MM.1S (cell line): ENCODE results near the gene PSMC4.

ENCODE experiments used
- DNase-seq: peaks from one replicate; pipeline ENCODE4 v3.0.0-alpha.2; 2015
- H2AFZ ChIP-seq: fragments of 300-600 bp; sonication (generic); 2 replicates; pipeline ENCODE4 v1.6.0; 2016; ENCODE audit warnings: antibody characterized with exemption, low read length
- H3F3A ChIP-seq: fragments of 300-600 bp; sonication (generic); 2 replicates; pipeline ENCODE4 v1.6.1; 2016; ENCODE audit warnings: mild to moderate bottlenecking, antibody characterized with exemption, low read length, moderate library complexity, mixed read lengths; ENCODE audit not compliant: insufficient read depth
- H3K27ac ChIP-seq: fragments of 300-600 bp; sonication (generic); 2 replicates; pipeline ENCODE4 v1.5.1; 2016; ENCODE audit warnings: mild to moderate bottlenecking, low read length
- H3K27me3 ChIP-seq: fragments of 300-600 bp; sonication (generic); replicated peaks from 2 replicates; pipeline ENCODE4 v1.6.0; 2016; ENCODE audit warnings: low read length; ENCODE audit not compliant: insufficient read depth
- H3K36me3 ChIP-seq: fragments of 300-600 bp; sonication (generic); replicated peaks from 2 replicates; pipeline ENCODE4 v1.6.1; 2016; ENCODE audit warnings: mild to moderate bottlenecking, low read length, mixed read lengths; ENCODE audit not compliant: insufficient read depth
- H3K4me1 ChIP-seq: fragments of 300-600 bp; sonication (generic); 2 replicates; pipeline ENCODE4 v1.6.1; 2016; ENCODE audit warnings: low read length, mixed read lengths
- H3K4me2 ChIP-seq: fragments of 300-600 bp; sonication (generic); 2 replicates; pipeline ENCODE4 v1.6.0; 2016; ENCODE audit warnings: low read depth, low read length
- H3K4me3 ChIP-seq: fragments of 300-600 bp; sonication (generic); 2 replicates; pipeline ENCODE4 v1.5.1; 2016; ENCODE audit warnings: low read length, mixed read lengths
- H3K79me2 ChIP-seq: fragments of 300-600 bp; sonication (generic); 2 replicates; pipeline ENCODE4 v1.6.1; 2016; ENCODE audit warnings: mixed run types, low read length, mixed read lengths
- H3K9ac ChIP-seq: fragments of 300-600 bp; sonication (generic); 2 replicates; pipeline ENCODE4 v1.6.1; 2016; ENCODE audit warnings: low read length, mixed read lengths
- H3K9me2 ChIP-seq: fragments of 300-600 bp; sonication (generic); replicated peaks from 2 replicates; pipeline ENCODE4 v1.6.1; 2016; ENCODE audit warnings: mild to moderate bottlenecking, low read length, mixed read lengths; ENCODE audit not compliant: insufficient read depth
- H3K9me3 ChIP-seq: fragments of 300-600 bp; sonication (generic); replicated peaks from 2 replicates; pipeline ENCODE4 v1.6.1; 2016; ENCODE audit warnings: mild to moderate bottlenecking, low read length, mixed read lengths; ENCODE audit not compliant: insufficient read depth
- H4K20me1 ChIP-seq: fragments of 300-600 bp; sonication (generic); 2 replicates; pipeline ENCODE4 v1.6.1; 2016; ENCODE audit warnings: mild to moderate bottlenecking, low read length, moderate library complexity, mixed read lengths; ENCODE audit not compliant: insufficient read depth
- CTCF ChIP-seq: fragments of 300-600 bp; sonication (generic); IDR thresholded peaks from 2 replicates; pipeline ENCODE4 v1.5.1; 2016; ENCODE audit warnings: antibody characterized with exemption, low read length, mixed read lengths
- EZH2 ChIP-seq: fragments of 300-600 bp; sonication (generic); optimal IDR thresholded peaks from 2 replicates; pipeline ENCODE3; 2017; ENCODE audit warnings: low read depth, mild to moderate bottlenecking, antibody characterized with exemption, low read length, mixed read lengths
- EZH2phosphoT487 ChIP-seq: fragments of 300-600 bp; sonication (generic); IDR thresholded peaks from 2 replicates; pipeline ENCODE4 v1.6.1; 2018; ENCODE audit warnings: antibody characterized with exemption, low read length

The PSMC4 gene

GRCh38 chr19:39934584-39935363 is 36.2 kb upstream of the PSMC4 start, which contains the start of gene FCGBP:
Gene FCGBP (minus strand): TSS chr19:39934634.
- Histone ChIP-seq H3K9me2 (no peaks in the 10 kb centered on the region), H2AFZ (no peak within 1 kb of the TSS), H3K4me2 (no peak within 1 kb of the TSS), H3K27me3 (no peaks in the 10 kb centered on the region), H3K27ac (no peak within 1 kb of the TSS), H3K9me3 (no peaks in the 10 kb centered on the region), H3F3A (no peaks in the 10 kb centered on the region), H3K4me1 (peaks cover 5% of the 10 kb centered on the region; the same call in 1 of the 2 replicates), H3K4me3 (no peak within 1 kb of the TSS), H4K20me1 (no peaks in the 10 kb centered on the region), H3K36me3 (no peaks in the 10 kb centered on the region), H3K79me2 (no peaks in the 10 kb centered on the region), H3K9ac (no peak within 1 kb of the TSS)
- TF ChIP-seq EZH2phosphoT487 (no peak), EZH2 (no peak), CTCF (no peak)
- no peak for DNase-seq

- Histone ChIP-seq H3K9ac (no peak overlapping the region), H3K4me3 (no peak overlapping the region), H3K79me2 (no peaks in the 10 kb centered on the region), H3K9me3 (no peaks in the 10 kb centered on the region), H3K36me3 (no peaks in the 10 kb centered on the region), H3K9me2 (no peaks in the 10 kb centered on the region), H3K4me2 (no peak overlapping the region), H2AFZ (no peak overlapping the region), H3F3A (no peaks in the 10 kb centered on the region), H3K27ac (no peak overlapping the region), H4K20me1 (no peaks in the 10 kb centered on the region), H3K27me3 (no peaks in the 10 kb centered on the region), H3K4me1 (peaks cover 7% of the 10 kb centered on the region)
- DNase-seq = no peak
- TF ChIP-seq EZH2 (no peak), CTCF (no peak), EZH2phosphoT487 (no peak)
Measured at GRCh38 chr19:39935364-39935661, 35.7 kb upstream of the PSMC4 start.

GRCh38 chr19:39936020-39936419 is 34.9 kb upstream of the PSMC4 start:
- Histone ChIP-seq H3K4me1 (peaks cover 14% of the 10 kb centered on the region), H3K27me3 (no peaks in the 10 kb centered on the region), H3K36me3 (no peaks in the 10 kb centered on the region), H3K4me3 (no peak overlapping the region), H3K4me2 (no peak overlapping the region), H3K9me2 (no peaks in the 10 kb centered on the region), H3K79me2 (no peaks in the 10 kb centered on the region), H3K9ac (no peak overlapping the region), H3K27ac (no peak overlapping the region), H2AFZ (no peak overlapping the region), H3K9me3 (no peaks in the 10 kb centered on the region), H3F3A (peaks cover 3% of the 10 kb centered on the region), H4K20me1 (no peaks in the 10 kb centered on the region)
- TF ChIP-seq EZH2 (no peak), CTCF (no peak), EZH2phosphoT487 (no peak)
- DNase-seq = no peak
